Stimulated activated memory B cell treated with anti-CD40 and anti-IgM and Interleukin-4, amounts not matched to agents 10 μg/mL and 1 μg/mL and 100 μg/mL, for 72 hours (primary cell): ENCODE measurements around the gene ITIH1.

ENCODE experiments used
- ATAC-seq: fragments of 150-1000 bp; cut with Tn5 transposase; 2 replicates; pipeline ENCODE4 v1.10.0; 2021
- H3K27ac Mint-ChIP-seq: one replicate; pipeline ENCODE4 v1.8.0; 2022; ENCODE audit warnings: mild to moderate bottlenecking, mixed read lengths
- H3K27me3 Mint-ChIP-seq: one replicate; pipeline ENCODE4 v1.8.0; 2022; ENCODE audit warnings: mixed read lengths
- H3K36me3 Mint-ChIP-seq: one replicate; pipeline ENCODE4 v1.8.0; 2022; ENCODE audit warnings: mixed read lengths
- H3K4me1 Mint-ChIP-seq: one replicate; pipeline ENCODE4 v1.8.0; 2022; ENCODE audit warnings: mixed read lengths
- H3K4me3 Mint-ChIP-seq: one replicate; pipeline ENCODE4 v1.8.0; 2022; ENCODE audit warnings: mild to moderate bottlenecking, moderate library complexity, mixed read lengths
- H3K9me3 Mint-ChIP-seq: one replicate; pipeline ENCODE4 v1.8.0; 2022; ENCODE audit warnings: mixed read lengths

Gene ITIH1

DNA sequence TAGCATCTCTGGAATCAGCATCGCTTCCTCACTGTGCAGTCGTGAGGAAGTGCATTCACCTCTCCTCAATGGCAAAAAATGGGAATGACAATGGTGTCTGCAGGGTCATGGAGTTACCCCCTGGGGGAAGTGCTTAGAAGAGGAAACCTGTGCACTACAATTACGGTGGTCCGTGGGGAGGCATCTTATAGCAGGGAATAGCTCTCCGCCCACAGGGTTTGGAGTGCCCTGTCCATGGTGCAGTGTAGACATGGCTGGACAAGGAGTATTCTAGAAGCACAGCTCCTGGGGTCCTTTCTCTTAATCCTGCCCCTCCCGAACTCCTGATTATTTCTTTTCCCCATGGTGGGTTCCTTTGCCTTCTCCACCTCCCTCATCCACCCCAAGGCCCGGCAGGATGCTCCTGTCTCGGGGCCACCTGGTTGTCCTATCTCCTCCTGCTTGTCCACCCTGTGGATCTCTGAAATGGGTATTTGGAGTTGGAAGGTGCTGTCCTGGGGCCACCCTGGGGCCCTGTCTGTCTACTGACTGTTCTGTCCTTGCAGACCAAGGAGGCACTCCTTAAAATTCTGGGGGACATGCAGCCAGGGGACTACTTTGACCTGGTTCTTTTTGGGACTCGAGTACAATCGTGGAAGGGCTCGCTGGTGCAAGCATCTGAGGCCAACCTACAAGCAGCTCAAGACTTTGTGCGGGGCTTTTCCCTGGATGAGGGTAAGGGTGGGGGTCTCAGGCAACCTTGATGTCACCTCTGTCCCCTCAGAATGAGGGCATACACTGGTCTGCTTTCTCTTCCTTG is 5.2 kb downstream of the ITIH1 start:
- no peak for ATAC-seq
- no peaks in the 10 kb centered on the region for H3K36me3 Mint-ChIP-seq
- no peaks in the 10 kb centered on the region for H3K9me3 Mint-ChIP-seq
- H3K27ac Mint-ChIP-seq: no peak overlapping the region
- H3K27me3 Mint-ChIP-seq: no peaks in the 10 kb centered on the region
- peaks cover 20% of the 10 kb centered on the region for H3K4me1 Mint-ChIP-seq
- H3K4me3 Mint-ChIP-seq: no peak overlapping the region

- Mint-ChIP-seq H3K4me1 (peaks cover 20% of the 10 kb centered on the region), H3K4me3 (no peak overlapping the region), H3K36me3 (no peaks in the 10 kb centered on the region), H3K9me3 (no peaks in the 10 kb centered on the region), H3K27me3 (no peaks in the 10 kb centered on the region), H3K27ac (no peak overlapping the region)
- no peak for ATAC-seq
These were observed 5.8 kb downstream of the ITIH1 start for GRCh38 chr3:52783211-52783555.

GRCh38 chr3:52784021-52784621 is 6.7 kb downstream of the ITIH1 start:
- Mint-ChIP-seq H3K9me3 (no peaks in the 10 kb centered on the region), H3K36me3 (no peaks in the 10 kb centered on the region), H3K4me1 (peaks cover 18% of the 10 kb centered on the region), H3K27me3 (no peaks in the 10 kb centered on the region), H3K27ac (no peak overlapping the region), H3K4me3 (no peak overlapping the region)
- ATAC-seq: no peak

DNA sequence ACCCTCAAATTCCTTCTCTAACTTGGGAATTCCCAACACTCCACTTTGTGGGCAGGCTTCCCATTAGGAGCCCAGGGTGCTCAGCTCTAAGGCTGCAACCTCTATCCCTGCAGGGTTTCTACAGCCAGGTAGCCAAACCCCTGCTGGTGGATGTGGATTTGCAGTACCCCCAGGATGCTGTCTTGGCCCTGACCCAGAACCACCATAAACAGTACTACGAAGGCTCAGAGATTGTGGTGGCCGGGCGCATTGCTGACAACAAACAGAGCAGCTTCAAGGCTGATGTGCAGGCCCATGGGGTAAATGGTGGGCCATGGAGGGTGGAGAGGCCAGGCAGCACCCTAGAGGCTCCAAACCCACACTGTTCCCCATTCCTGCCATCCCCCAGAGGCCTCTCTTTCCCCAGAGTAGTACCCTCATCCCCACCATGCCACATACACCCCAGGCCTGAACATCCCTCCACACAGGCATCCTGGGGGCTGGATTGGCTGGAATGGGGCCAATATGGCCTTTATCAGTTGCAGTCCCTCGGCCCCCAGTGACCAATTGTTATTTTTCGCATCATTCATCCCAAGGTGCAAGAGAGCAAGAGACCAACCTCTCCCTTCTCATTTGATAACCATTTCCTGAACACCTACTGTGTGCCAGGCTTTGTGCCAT is 7.7 kb downstream of the ITIH1 start:
- Mint-ChIP-seq H3K4me1 (peaks cover 8% of the 10 kb centered on the region), H3K27me3 (peaks cover 1% of the 10 kb centered on the region), H3K27ac (no peak overlapping the region), H3K9me3 (no peaks in the 10 kb centered on the region), H3K36me3 (no peaks in the 10 kb centered on the region), H3K4me3 (no peak overlapping the region)
- ATAC-seq: no peak

GRCh38 chr3:52786330-52787215 is 9.2 kb downstream of the ITIH1 start:
- ATAC-seq: no peak
- no peaks in the 10 kb centered on the region for H3K9me3 Mint-ChIP-seq
- H3K27ac Mint-ChIP-seq: no peak overlapping the region
- H3K27me3 Mint-ChIP-seq: peaks cover 11% of the 10 kb centered on the region
- H3K4me3 Mint-ChIP-seq: no peak overlapping the region
- H3K36me3 Mint-ChIP-seq: no peaks in the 10 kb centered on the region
- no peaks in the 10 kb centered on the region for H3K4me1 Mint-ChIP-seq

DNA sequence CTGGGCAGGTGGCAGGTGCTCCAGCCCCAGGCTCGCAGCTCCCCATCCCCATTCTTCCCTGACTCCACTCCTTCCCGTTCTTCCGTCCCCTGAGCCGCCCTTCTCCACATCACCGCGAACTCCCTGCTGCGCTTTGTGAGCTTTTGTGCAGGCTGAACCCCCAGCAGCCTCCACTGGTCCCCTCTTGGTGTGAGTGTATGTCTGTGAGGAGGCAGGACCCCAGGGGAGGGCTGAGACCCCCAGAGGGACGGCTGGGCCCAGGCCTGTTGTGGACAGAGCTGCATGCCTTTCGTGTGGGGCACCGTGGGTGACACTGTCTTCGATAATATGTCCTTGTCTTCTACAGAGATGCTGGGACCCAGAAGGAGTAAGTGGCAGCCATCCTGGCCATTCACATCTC is 9.8 kb downstream of the ITIH1 start:
- no peaks in the 10 kb centered on the region for H3K36me3 Mint-ChIP-seq
- no peak overlapping the region for H3K4me3 Mint-ChIP-seq
- no peaks in the 10 kb centered on the region for H3K9me3 Mint-ChIP-seq
- peaks cover 11% of the 10 kb centered on the region for H3K27me3 Mint-ChIP-seq
- no peak overlapping the region for H3K27ac Mint-ChIP-seq
- no peaks in the 10 kb centered on the region for H3K4me1 Mint-ChIP-seq
- ATAC-seq: no peak

GRCh38 chr3:52787672-52788625 is 10.6 kb downstream of the ITIH1 start:
- ATAC-seq: no peak
- Mint-ChIP-seq H3K4me3 (no peak overlapping the region), H3K27me3 (peaks cover 11% of the 10 kb centered on the region), H3K9me3 (no peaks in the 10 kb centered on the region), H3K36me3 (no peaks in the 10 kb centered on the region), H3K4me1 (no peaks in the 10 kb centered on the region), H3K27ac (no peak overlapping the region)

- H3K36me3 Mint-ChIP-seq: no peaks in the 10 kb centered on the region
- H3K27me3 Mint-ChIP-seq: peaks cover 11% of the 10 kb centered on the region
- H3K4me3 Mint-ChIP-seq: no peak overlapping the region
- H3K4me1 Mint-ChIP-seq: no peaks in the 10 kb centered on the region
- H3K9me3 Mint-ChIP-seq: no peaks in the 10 kb centered on the region
- no peak for ATAC-seq
- H3K27ac Mint-ChIP-seq: no peak overlapping the region
These were observed 11.7 kb downstream of the ITIH1 start for GRCh38 chr3:52788890-52789745.

GRCh38 chr3:52789746-52790040 is 12.3 kb downstream of the ITIH1 start:
- Mint-ChIP-seq H3K36me3 (no peaks in the 10 kb centered on the region), H3K4me1 (no peaks in the 10 kb centered on the region), H3K27ac (no peak overlapping the region), H3K9me3 (no peaks in the 10 kb centered on the region), H3K27me3 (peaks cover 11% of the 10 kb centered on the region), H3K4me3 (no peak overlapping the region)
- no peak for ATAC-seq

- no peaks in the 10 kb centered on the region for H3K4me1 Mint-ChIP-seq
- H3K4me3 Mint-ChIP-seq: no peak overlapping the region
- no peak for ATAC-seq
- H3K9me3 Mint-ChIP-seq: no peaks in the 10 kb centered on the region
- H3K27ac Mint-ChIP-seq: no peak overlapping the region
- no peaks in the 10 kb centered on the region for H3K36me3 Mint-ChIP-seq
- peaks cover 11% of the 10 kb centered on the region for H3K27me3 Mint-ChIP-seq
These were observed 12.9 kb downstream of the ITIH1 start for GRCh38 chr3:52790337-52790736.

GRCh38 chr3:52790741-52791140 is 13.3 kb downstream of the ITIH1 start:
- no peaks in the 10 kb centered on the region for H3K4me1 Mint-ChIP-seq
- no peak overlapping the region for H3K4me3 Mint-ChIP-seq
- H3K27ac Mint-ChIP-seq: no peak overlapping the region

DNA sequence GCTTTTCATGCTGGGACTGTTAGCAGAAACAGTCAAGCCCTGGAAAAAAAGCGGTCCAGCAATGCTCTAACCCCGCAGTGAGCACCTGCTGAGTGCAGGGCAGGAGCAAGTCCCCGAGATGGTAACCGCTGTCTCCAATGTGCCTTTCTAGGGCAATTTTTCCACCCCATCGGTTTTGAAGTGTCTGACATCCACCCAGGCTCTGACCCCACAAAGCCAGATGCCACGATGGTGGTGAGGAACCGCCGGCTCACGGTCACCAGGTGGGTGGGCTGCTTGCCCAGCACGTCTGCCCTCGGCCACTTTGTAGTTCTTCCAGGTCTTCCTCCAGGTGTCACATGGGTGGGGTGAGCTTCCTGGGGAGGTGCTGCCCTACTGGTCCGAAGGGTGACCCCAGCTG is 14.0 kb downstream of the ITIH1 start:
- Mint-ChIP-seq H3K27me3 (peaks cover 11% of the 10 kb centered on the region), H3K9me3 (no peaks in the 10 kb centered on the region), H3K4me3 (no peak overlapping the region), H3K36me3 (no peaks in the 10 kb centered on the region), H3K27ac (no peak overlapping the region), H3K4me1 (no peaks in the 10 kb centered on the region)
- no peak for ATAC-seq

More at GRCh38 chr3:52790741-52791140, 13.3 kb downstream of the ITIH1 start:
- no peaks in the 10 kb centered on the region for H3K36me3 Mint-ChIP-seq
- H3K27me3 Mint-ChIP-seq: peaks cover 11% of the 10 kb centered on the region
- no peak for ATAC-seq
- H3K9me3 Mint-ChIP-seq: no peaks in the 10 kb centered on the region

DNA sequence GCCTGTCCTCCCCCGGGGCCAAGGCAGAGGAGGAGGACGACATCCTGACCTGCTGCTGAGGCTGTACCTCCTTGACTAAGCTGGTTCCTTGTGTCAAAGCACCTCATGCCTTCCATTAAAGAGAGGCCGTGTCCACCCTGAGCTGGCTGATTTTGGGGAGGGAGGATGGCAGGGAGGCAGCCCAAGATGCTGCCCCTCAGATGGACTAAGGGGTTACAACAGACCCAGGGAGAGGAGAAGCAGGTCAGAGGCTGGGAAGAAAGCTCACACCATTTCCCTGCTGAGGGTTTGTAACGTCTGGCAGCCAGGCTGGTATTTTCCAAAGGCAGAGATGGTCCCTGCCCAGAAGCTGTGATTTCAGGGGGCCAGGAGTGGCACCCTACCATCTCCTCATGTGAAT is 14.5 kb downstream of the ITIH1 start:
- Mint-ChIP-seq H3K4me1 (no peaks in the 10 kb centered on the region), H3K9me3 (no peaks in the 10 kb centered on the region), H3K36me3 (no peaks in the 10 kb centered on the region), H3K4me3 (no peak overlapping the region), H3K27ac (no peak overlapping the region), H3K27me3 (peaks cover 11% of the 10 kb centered on the region)
- no peak for ATAC-seq

DNA sequence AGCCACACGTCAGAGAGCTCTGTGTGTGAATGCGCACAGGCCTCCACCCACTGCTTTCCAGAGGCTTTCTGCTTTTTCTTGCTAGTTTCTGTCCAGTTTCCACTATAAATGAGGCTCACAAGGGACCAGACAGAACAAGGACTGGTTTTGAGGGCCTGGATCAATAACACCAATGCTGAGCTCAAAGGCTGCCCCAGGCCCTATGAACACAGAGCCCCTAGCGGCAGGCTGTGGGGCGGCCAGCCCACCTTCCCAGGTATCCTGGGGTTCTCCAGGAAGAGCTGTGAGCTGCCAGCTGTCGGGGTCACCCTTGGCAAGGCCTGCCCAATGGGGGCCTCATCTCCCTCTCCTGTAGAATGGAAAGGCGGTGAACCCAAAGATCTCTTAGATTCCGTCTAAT is 15.0 kb downstream of the ITIH1 start:
- H3K36me3 Mint-ChIP-seq: no peaks in the 10 kb centered on the region
- H3K4me1 Mint-ChIP-seq: no peaks in the 10 kb centered on the region
- no peak for ATAC-seq
- no peak overlapping the region for H3K27ac Mint-ChIP-seq
- peaks cover 11% of the 10 kb centered on the region for H3K27me3 Mint-ChIP-seq
- H3K4me3 Mint-ChIP-seq: no peak overlapping the region
- H3K9me3 Mint-ChIP-seq: no peaks in the 10 kb centered on the region
